Tibial nerve (tissue), 4 donors: Measurements from ENCODE around the gene ANP32B.

ENCODE experiments used
- EP300 ChIP-seq, 2 donors: sonication (generic); formaldehyde crosslinking; IDR thresholded peaks; one replicate each; pipeline ENCODE4 v1.6.1; 2017; ENCODE audit warnings: antibody characterized with exemption in 2 of 2, mild to moderate bottlenecking in 1 of 2
- POLR2A ChIP-seq, 2 donors: fragments of 450-650 bp; IDR thresholded peaks; one replicate each; pipeline ENCODE4 v1.6.1; 2017; ENCODE audit warnings: antibody characterized with exemption in 2 of 2, mild to moderate bottlenecking in 2 of 2, moderate library complexity in 2 of 2
- TF ChIP-seq, protein P1 (sequence below), 5 experiments: fragments of 200-600 bp in 3 of 5; fragments of 450-650 bp in 2 of 5; sonication (generic) in 3 of 5; IDR thresholded peaks; one replicate each; pipeline ENCODE4 v1.5.1; 2016 to 2019; ENCODE audit warnings: antibody characterized with exemption in 5 of 5, mild to moderate bottlenecking in 3 of 5, moderate library complexity in 2 of 5

DNA sequence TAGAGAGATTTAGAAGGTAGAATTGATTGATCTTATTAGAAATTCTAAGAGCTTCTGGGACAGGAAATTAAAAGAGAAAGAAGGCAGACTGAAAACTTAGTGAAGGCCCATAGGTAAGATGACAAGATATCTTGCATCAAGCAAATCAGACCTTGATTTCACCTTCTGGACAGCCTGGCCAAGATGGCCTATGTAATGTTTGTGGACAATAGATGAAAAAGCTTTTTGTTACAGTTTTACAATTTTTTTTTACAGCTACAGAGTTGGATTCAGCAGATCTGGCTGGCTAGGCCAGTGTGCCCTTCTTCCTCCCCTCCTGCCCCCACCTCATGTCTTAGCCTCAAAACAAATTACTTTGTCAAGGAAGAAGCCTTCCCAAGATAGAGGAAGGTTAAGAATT is 23.6 kb upstream of the ANP32B start:
- TF ChIP-seq, protein P1, sequence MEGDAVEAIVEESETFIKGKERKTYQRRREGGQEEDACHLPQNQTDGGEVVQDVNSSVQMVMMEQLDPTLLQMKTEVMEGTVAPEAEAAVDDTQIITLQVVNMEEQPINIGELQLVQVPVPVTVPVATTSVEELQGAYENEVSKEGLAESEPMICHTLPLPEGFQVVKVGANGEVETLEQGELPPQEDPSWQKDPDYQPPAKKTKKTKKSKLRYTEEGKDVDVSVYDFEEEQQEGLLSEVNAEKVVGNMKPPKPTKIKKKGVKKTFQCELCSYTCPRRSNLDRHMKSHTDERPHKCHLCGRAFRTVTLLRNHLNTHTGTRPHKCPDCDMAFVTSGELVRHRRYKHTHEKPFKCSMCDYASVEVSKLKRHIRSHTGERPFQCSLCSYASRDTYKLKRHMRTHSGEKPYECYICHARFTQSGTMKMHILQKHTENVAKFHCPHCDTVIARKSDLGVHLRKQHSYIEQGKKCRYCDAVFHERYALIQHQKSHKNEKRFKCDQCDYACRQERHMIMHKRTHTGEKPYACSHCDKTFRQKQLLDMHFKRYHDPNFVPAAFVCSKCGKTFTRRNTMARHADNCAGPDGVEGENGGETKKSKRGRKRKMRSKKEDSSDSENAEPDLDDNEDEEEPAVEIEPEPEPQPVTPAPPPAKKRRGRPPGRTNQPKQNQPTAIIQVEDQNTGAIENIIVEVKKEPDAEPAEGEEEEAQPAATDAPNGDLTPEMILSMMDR (IDR thresholded peaks at IDR 0.05): no peak
- TF ChIP-seq POLR2A (IDR thresholded peaks at IDR 0.05): no peak
- no peak for TF ChIP-seq EP300 (IDR thresholded peaks at IDR 0.05)
